ENCODE results near the gene NPRL2.

NPRL2 gene

DNA sequence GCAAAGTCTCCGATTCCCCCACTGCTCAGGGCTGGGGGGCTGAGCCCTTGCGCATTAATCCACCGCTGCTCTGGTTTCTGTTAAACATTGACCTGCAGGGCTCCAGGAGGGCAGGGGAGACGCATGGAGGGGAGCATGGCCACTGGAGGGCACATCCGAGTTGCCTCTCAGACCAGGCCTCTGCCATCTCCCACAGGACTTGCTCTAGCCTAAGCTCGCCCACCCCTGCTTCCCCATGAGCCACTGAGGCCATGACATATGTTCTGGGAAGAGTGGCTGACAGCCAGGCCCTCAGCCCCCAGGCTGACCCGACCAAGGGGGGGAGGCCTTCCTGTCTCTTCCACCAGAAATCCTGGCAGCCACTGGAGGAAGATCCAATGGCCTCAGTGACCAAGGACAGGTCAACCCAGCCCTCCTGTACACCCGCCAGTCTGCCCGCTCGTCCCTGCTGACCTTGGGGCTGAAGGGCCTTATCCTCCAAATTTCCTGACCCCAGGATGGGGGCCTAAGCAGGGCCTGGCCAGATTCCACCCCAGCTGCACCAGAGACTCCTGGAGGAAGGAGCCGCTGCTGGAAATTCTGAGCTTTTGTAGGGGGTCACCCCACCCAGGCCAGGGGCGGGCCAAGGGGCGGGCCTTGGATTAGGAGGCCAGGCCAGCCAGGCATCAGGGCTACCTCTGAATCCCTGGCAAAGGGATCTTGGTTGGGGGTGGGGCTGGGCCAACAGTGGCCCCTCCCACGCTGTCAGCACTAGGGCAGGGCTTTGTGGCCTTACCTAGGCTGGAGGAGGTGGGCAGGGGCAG is 47.4 kb downstream of the NPRL2 start, which contains the start of gene HYAL1:
Gene HYAL1, minus strand, starts transcription at position 562 of the 803 bp plus-strand sequence. CDS start 618 bp downstream, outside the sequence.
- DNase-seq: no peak

DNA sequence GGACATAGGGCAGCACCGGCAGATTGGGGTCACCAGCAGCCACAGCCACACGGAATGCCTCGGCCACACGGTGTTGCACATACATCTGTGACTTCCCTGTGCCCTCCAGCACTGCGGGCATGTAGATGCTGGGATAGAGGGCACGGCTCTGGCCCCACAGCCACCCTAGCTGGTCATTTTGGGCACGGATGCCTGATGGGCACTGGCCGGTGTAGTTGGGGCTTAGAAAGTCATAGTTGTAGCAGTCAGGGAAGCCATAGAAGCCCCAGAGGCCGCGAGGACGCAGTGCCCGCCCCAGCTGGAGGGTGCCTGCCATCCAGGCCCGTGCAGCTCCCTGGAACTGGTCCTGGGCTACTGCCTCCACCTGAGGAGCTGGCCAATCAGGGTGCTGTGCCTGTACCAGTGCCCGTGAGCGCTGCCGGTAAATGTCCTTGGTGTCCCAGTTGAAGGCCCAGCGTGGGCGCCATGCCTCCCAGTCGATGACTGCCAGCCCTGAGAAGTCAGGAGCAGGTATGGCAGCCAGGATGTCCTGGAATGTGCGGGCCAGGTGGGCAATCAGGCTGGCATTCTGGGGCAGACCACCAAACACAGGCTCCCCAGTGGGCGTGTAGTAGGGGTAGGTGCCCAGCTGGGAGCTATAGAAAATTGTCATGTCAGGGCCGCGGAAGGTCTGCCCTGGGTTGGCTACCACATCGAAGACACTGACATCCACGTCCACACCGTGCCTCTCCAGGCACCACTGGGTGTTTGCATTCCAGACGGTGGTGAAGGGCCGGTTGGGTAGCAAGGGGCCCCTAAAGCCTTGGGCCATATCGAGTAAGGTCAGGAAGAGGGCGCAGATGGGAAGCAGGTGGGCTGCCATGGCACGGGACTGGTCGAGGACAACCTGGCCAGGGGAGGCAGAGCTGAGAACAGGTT is 48.2 kb downstream of the NPRL2 start:
- no peak for DNase-seq

DNA sequence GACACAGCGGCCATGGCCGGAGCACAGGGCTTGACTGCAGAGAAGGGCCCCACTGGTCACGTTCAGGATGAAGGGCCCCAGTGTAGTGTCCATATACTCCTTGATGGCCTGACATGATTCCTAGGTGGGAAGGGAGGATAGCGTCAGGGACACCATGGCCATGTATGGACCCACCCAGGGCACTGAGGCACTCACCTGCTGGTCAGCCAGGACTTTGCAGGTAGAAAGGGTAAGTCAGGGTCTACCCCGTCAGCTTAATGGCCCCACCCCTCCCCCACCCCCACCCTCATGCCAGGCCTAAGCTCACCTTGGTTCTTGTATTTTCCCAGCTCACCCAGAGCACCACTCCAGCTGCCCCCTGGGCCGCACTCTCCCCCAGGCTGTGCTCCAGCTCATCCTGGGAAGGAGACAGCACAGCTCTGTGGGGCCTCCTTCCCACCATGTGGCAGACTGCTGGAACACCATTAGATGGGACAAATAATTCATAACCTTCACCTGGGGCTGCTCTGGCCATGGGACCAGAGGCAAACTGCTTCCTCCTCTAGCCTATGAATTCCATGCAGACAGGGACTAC is 49.8 kb downstream of the NPRL2 start:
- no peak for DNase-seq

DNA sequence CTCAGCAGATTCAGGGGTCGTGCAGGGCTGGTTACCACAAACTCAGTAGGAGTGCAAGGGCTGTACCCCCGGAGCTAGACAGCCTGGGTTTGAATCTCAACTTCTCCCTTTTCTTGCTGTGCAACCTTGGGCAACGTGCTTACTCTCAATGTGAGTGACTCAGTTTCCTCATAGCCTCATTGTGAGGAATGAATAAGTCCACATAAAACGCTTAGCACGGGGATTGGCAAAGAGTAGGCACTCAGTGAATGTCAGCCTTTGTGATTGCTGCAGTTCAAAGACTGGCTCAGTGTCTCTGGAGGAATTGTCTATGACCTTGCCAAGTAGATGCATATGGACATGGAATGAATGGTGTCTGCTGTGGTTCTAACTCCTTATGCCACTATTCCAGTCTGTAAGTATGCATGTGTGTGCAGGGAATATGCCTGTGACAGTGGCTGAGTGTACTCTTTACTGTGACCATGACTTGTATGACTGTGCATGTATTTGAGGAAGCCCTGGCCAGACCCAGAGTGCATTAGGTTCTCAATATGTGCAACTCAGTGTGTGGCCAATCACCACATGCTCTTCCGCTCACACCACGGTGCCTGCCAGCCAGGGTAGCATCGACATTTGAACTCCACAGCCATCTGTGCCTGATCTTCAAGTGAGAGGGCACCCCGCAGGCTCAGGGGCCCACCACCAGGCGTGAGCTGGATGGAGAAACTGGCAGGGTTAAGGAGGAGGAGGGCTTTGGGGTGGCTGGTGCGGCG is 50.5 kb downstream of the NPRL2 start:
- no peak for DNase-seq

DNA sequence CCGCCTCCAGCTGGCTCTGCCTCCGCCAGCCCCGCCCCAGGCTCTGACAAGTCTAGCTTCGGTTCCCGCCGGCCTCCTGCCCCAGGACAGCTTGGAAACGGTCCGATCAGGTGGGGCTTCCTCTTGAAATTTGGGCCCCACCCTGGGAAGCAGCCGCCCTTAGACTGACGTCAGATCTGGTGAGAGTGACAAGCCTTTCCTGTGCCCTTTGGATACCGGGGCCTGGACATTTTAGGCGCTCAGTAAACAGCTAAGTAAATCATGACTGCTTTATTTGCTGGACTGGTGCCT is 51.0 kb downstream of the NPRL2 start:
- DNase-seq: no peak

DNA sequence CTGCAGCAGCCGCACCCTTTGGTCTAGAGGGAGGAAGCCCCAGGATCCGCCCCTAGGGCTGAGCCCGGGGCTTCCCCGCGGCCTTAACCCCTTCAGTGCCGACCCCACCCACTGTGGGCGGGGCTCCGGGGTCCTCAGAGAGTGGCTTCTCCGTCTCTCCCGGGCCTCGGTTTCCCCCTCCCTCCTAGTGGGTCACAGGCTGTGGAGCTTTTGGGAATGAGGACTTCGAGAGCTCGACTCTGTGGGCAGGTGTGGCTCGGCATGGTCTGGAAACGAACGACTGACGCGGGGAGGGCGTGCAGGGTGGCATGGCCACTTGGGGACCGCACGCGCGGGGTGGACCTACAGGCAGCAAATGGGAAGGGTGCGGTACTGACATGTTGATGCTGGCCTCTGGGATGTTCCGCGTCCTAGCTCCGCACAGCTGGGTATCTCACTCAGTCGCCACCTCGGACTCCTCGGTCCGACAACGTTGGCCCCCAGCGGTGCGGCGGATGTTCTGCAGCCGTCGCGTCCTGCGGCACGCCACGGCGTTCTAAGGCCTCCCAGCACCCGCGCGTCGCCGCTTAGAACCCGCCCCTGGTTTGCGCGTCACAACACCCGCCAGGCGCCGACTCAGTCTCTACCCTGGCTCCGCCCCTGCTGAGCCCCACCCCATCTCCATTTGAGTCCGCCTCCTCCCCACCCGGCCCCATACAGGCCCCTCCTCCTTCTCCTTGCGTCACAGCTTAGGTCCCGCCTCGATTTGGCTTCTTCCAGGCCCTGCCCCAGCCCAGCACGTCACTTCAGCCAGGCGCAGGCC is 51.5 kb downstream of the NPRL2 start, which contains the start of the genes HYAL3 and NAA80:
Gene HYAL3, minus strand, starts transcription at position 570 of the 802 bp plus-strand sequence. CDS start 3,803 bp downstream, outside the sequence.
Gene NAA80, minus strand, starts transcription at position 570 of the 802 bp plus-strand sequence. CDS start 1,942 bp downstream, outside the sequence.
- DNase-seq: peak; percentile 97 to 99

DNA sequence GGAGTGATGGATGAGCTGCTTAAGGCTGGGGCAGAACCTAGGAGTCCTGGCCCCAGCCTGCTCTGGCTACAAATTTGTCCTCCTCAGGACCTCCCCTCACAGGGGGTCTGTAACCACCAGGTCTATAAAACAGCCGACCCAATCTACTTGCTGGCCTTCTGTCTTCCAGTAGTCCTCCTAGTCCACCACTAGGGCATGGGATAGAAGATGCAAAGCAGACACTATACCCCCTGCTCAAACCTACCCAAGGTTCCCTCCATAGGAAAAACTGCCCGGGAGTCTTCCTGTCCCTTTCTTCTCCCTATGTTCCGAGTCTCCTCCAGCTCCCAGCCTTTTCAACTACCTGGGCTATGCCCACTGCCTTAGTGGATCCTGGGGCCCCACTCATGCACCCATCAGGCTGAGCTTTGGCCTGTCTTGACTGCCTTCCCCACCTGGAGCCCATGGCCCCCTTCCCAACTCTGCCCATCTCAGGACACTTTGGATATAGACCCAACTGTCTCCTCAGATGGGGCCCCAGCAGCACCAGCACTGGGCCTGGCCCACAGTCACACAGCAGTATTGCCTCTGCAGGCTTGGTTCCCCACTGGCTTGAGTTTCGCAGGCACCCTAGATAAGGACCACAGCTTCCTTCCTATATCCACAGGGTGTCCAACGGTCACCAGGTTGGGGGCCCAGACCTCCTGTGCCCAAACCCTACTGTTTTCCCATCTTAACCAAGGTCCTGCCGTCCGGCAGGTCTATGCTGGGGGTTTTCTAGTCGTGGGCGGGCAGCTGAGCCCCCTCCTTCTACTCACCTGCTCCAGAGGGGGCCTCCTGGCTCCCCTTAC is 52.5 kb downstream of the NPRL2 start:
- DNase-seq: no peak

DNA sequence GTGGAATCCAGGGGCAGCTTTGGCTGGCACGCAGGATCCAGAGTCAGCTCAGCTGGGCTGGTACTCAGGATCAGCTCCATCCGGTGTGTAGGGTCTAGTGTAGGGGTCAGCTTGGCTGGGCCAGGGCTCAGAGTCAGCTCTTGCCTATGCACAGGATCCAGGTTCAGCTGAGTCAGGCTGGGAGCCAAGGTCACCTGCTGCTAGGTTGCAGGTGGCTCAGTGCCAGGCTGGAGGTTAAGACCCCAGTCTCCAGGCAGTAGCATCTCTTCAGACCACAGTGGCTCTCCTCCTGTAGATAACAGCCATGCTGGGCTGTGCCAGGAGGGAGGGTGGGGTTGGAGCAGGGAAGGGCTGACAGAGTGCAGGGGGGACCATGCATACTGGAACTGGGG is 53.2 kb downstream of the NPRL2 start:
- DNase-seq: no peak
